Loucy (cell line): ENCODE data around the gene ATXN7L1.

Experiments
- H2AFZ ChIP-seq: fragments of 200-600 bp; sonication (generic); 2 replicates; pipeline ENCODE4 v1.6.0; 2016; ENCODE audit warnings: antibody characterized with exemption, mild to moderate bottlenecking, low read length, moderate library complexity
- H3F3A ChIP-seq: fragments of 200-600 bp; 2 replicates; pipeline ENCODE4 v1.6.0; 2016; ENCODE audit warnings: antibody characterized with exemption, low read depth, mild to moderate bottlenecking
- H3K27me3 ChIP-seq: fragments of 200-600 bp; sonication (generic); 2 replicates; pipeline ENCODE4 v1.6.1; 2014; ENCODE audit warnings: low read length, mild to moderate bottlenecking; ENCODE audit not compliant: insufficient read depth, poor library complexity, severe bottlenecking
- H3K36me3 ChIP-seq: fragments of 200-600 bp; sonication (generic); 2 replicates; pipeline ENCODE4 v1.6.1; 2016; ENCODE audit warnings: low read length; ENCODE audit not compliant: insufficient read depth
- H3K4me1 ChIP-seq: fragments of 200-600 bp; sonication (generic); 2 replicates; pipeline ENCODE4 v1.5.1; 2014; ENCODE audit warnings: low read length, mild to moderate bottlenecking; ENCODE audit not compliant: insufficient read depth, poor library complexity, severe bottlenecking
- H3K4me2 ChIP-seq: fragments of 200-600 bp; sonication (generic); 2 replicates; pipeline ENCODE4 v1.6.0; 2014; ENCODE audit warnings: antibody characterized with exemption, low read length, low read depth, mild to moderate bottlenecking; ENCODE audit not compliant: poor library complexity, severe bottlenecking
- H3K4me3 ChIP-seq: fragments of 200-600 bp; sonication (generic); 2 replicates; pipeline ENCODE4 v1.5.1; 2014; ENCODE audit warnings: low read length, mild to moderate bottlenecking, mixed read lengths; ENCODE audit not compliant: poor library complexity, severe bottlenecking
- H3K79me2 ChIP-seq: fragments of 200-600 bp; sonication (generic); 2 replicates; pipeline ENCODE4 v1.6.1; 2014; ENCODE audit warnings: low read length; ENCODE audit not compliant: insufficient read depth
- H3K9ac ChIP-seq: fragments of 200-600 bp; sonication (generic); 2 replicates; pipeline ENCODE4 v1.6.0; 2014; ENCODE audit warnings: mild to moderate bottlenecking, low read depth, low read length, moderate library complexity; ENCODE audit not compliant: poor library complexity, severe bottlenecking
- H3K9me2 ChIP-seq: fragments of 200-600 bp; sonication (generic); replicated peaks from 2 replicates; pipeline ENCODE4 v1.6.1; 2016; ENCODE audit warnings: low read depth, low read length, mixed read lengths
- H3K9me3 ChIP-seq: fragments of 200-600 bp; sonication (generic); 2 replicates; pipeline ENCODE4 v1.6.1; 2014; ENCODE audit warnings: mild to moderate bottlenecking, antibody characterized with exemption, low read length, low read depth; ENCODE audit not compliant: insufficient read depth
- H4K20me1 ChIP-seq: fragments of 200-600 bp; sonication (generic); 2 replicates; pipeline ENCODE4 v1.6.0; 2014; ENCODE audit warnings: antibody characterized with exemption, low read length, mild to moderate bottlenecking; ENCODE audit not compliant: insufficient read depth, poor library complexity, severe bottlenecking
- CTCF ChIP-seq: fragments of 200-600 bp; sonication (generic); conservative IDR thresholded peaks from 2 replicates; pipeline ENCODE4 v1.5.1; 2014; ENCODE audit warnings: mild to moderate bottlenecking, antibody characterized with exemption, low read length
- EZH2phosphoT487 ChIP-seq: fragments of 200-600 bp; IDR thresholded peaks from 2 replicates; pipeline ENCODE4 v1.6.1; 2018; ENCODE audit warnings: antibody characterized with exemption, mild to moderate bottlenecking, moderate library complexity, borderline replicate concordance

Gene ATXN7L1

DNA sequence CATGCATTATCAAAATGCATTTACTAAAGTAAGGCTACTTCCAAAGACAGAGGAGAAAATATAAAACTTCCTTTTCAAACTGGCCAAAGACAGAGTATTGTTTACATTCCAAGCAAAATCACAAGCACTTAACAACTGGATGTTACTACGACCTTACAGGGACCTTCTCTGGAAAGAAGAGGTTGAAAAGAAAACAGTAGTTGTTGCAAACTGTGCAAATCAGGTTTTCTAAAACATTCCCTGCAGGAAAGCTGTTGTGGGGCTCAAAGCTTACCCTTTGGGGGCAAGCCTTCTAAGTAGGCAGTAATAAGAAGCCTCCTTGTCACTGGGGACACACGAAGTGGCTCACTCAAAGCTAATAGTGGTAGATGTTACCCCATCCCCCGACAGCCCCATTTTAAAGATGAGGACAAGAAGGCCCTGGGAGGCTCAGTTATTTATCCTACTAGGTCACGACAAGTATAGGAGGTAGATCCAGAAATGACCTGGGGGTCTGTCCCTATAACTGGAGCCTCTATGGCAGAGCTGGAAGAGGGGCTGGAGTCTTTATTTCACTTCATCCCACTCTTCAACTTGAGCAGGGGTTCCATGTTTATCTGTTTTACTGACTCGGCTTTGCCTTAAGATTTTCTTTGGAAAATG, 46.6 kb downstream of the ATXN7L1 start:
- Histone ChIP-seq H3K4me3 (no peak overlapping the region), H2AFZ (no peak overlapping the region), H4K20me1 (no peaks in the 10 kb centered on the region), H3K4me1 (no peaks in the 10 kb centered on the region), H3K9me2 (no peaks in the 10 kb centered on the region), H3K9ac (no peak overlapping the region), H3K9me3 (no peaks in the 10 kb centered on the region), H3K27me3 (no peaks in the 10 kb centered on the region), H3K4me2 (no peak overlapping the region), H3K36me3 (no peaks in the 10 kb centered on the region), H3F3A (no peaks in the 10 kb centered on the region), H3K79me2 (no peaks in the 10 kb centered on the region)
- TF ChIP-seq CTCF (no peak), EZH2phosphoT487 (no peak)

- Histone ChIP-seq H3F3A (no peaks in the 10 kb centered on the region), H3K27me3 (no peaks in the 10 kb centered on the region), H3K4me3 (no peak overlapping the region), H3K9ac (no peak overlapping the region), H3K79me2 (no peaks in the 10 kb centered on the region), H3K9me3 (no peaks in the 10 kb centered on the region), H3K9me2 (no peaks in the 10 kb centered on the region), H3K4me1 (no peaks in the 10 kb centered on the region), H3K36me3 (no peaks in the 10 kb centered on the region), H3K4me2 (no peak overlapping the region), H4K20me1 (no peaks in the 10 kb centered on the region), H2AFZ (no peak overlapping the region)
- TF ChIP-seq EZH2phosphoT487 (no peak), CTCF (no peak)
These were observed 48.3 kb downstream of the ATXN7L1 start for GRCh38 chr7:105828141-105828540.

DNA sequence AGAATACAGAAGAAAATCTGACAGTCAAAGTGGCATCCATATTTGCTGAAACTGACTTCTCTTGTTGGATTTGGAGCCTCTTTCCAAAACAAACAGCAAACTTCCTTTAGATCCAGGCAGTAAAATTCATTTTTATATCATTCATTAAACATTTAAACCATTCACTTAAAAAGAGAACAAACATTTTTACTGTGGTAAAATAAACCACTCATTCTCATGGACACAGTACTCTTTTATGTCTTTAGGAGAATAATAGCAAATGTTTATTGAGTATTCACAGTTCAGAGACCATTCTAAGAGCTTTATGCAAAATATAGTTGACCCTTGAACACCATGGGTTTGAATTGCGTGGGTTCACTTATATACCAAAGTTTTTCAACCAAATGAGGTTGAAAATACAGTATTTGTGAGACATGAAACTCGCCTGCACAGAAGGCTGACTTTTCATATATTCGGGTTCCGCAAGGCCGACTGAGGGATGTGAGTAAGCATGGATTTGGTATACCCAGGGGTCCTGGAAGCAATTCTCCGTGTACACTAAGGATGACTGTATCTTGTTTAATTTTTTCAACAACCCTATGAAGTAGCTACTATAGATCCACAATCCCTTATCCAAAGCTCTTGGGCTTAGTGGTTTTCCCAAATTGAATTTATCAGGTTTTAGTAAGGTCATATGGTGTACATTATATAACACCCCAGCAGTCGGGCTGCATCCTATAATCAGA, 49.1 kb downstream of the ATXN7L1 start:
- no peak overlapping the region for H3K4me2 ChIP-seq
- no peaks in the 10 kb centered on the region for H3K36me3 ChIP-seq
- no peaks in the 10 kb centered on the region for H3F3A ChIP-seq
- H3K27me3 ChIP-seq: no peaks in the 10 kb centered on the region
- H4K20me1 ChIP-seq: no peaks in the 10 kb centered on the region
- no peak overlapping the region for H2AFZ ChIP-seq
- TF ChIP-seq CTCF: no peak
- TF ChIP-seq EZH2phosphoT487: no peak
- H3K9me2 ChIP-seq: no peaks in the 10 kb centered on the region
- no peak overlapping the region for H3K9ac ChIP-seq
- H3K4me1 ChIP-seq: no peaks in the 10 kb centered on the region
- no peaks in the 10 kb centered on the region for H3K9me3 ChIP-seq
- no peak overlapping the region for H3K4me3 ChIP-seq
- no peaks in the 10 kb centered on the region for H3K79me2 ChIP-seq
